Smooth muscle cell (in vitro differentiated cells): ENCODE results near the gene TMEM247. TPM values are rescaled to one million over a fixed set of nuclear protein-coding genes. Genes with fewer than 3 reads are reported as not detected.

Source experiments
- DNase-seq: peaks from one replicate; lab custom pipeline; 2025; ENCODE audit not compliant: unreplicated experiment; lab: John Stamatoyannopoulos, UW
- H2AFZ ChIP-seq: fragments of 200-600 bp; sonication (generic); 2 replicates; pipeline ENCODE4 v1.6.0; 2016; ENCODE audit warnings: antibody characterized with exemption, low read depth, mild to moderate bottlenecking
- H3F3A ChIP-seq: fragments of 200-600 bp; sonication (generic); 2 replicates; pipeline ENCODE4 v1.6.0; 2017; ENCODE audit warnings: antibody characterized with exemption, low read depth
- H3K27ac ChIP-seq: fragments of 200-600 bp; sonication (generic); 2 replicates; pipeline ENCODE4 v1.5.1; 2016; ENCODE audit warnings: low read depth, mild to moderate bottlenecking
- H3K27me3 ChIP-seq: fragments of 200-600 bp; sonication (generic); 2 replicates; pipeline ENCODE4 v1.6.1; 2016; ENCODE audit warnings: low read depth, mild to moderate bottlenecking
- H3K36me3 ChIP-seq: fragments of 200-600 bp; sonication (generic); 2 replicates; pipeline ENCODE4 v1.5.1; 2016; ENCODE audit warnings: low read depth
- H3K4me1 ChIP-seq: fragments of 200-600 bp; sonication (generic); 2 replicates; pipeline ENCODE4 v1.5.1; 2016; ENCODE audit warnings: low read depth
- H3K4me2 ChIP-seq: fragments of 200-600 bp; sonication (generic); 2 replicates; pipeline ENCODE4 v1.6.0; 2016; ENCODE audit warnings: mild to moderate bottlenecking
- H3K4me3 ChIP-seq: fragments of 200-600 bp; sonication (generic); 2 replicates; pipeline ENCODE4 v1.5.1; 2016; ENCODE audit warnings: mild to moderate bottlenecking
- H3K79me2 ChIP-seq: fragments of 200-600 bp; sonication (generic); 2 replicates; pipeline ENCODE4 v1.6.0; 2016; ENCODE audit warnings: low read depth, mild to moderate bottlenecking
- H3K9ac ChIP-seq: fragments of 200-600 bp; sonication (generic); 2 replicates; pipeline ENCODE4 v1.6.0; 2016; ENCODE audit warnings: low read depth
- H3K9me3 ChIP-seq: fragments of 200-600 bp; sonication (generic); replicated peaks from 2 replicates; pipeline ENCODE4 v1.5.1; 2016; ENCODE audit warnings: low read depth
- H4K20me1 ChIP-seq: fragments of 200-600 bp; sonication (generic); 2 replicates; pipeline ENCODE4 v1.6.0; 2016; ENCODE audit warnings: low read depth
- WGBS: methylation state at CpG from one replicate; pipeline ENCODE4 v1.1.7; 2016; ENCODE audit warnings: low lambda C conversion rate; 5-methylcytosine and 5-hydroxymethylcytosine counted together
- polyA plus RNA-seq: library from polyadenylated mRNA; unstranded; fragments of >200 nt; fragmentation: Nextera tagmentation; extraction: Ambion mirVana; gene quantifications from 2 replicates; pipeline ENCODE4 v1.2.1, GENCODE V29; 2016
- total RNA-seq: library from RNA; depleted of rRNA; stranded (reverse); fragments of >200 nt; gene quantifications from 2 replicates; pipeline ENCODE4 v1.2.3, GENCODE V29; 2014
- TF ChIP-seq, protein P1 (sequence below): fragments of 200-600 bp; sonication (generic); IDR thresholded peaks from 2 replicates; pipeline ENCODE4 v1.5.1; 2017; ENCODE audit warnings: borderline replicate concordance, mild to moderate bottlenecking, antibody characterized with exemption; ENCODE audit not compliant: insufficient read depth, poor library complexity, severe bottlenecking

The TMEM247 gene
- total and polyA plus RNA-seq, 2 experiments from 2014 or later, result not detected

GRCh38 chr2:46462936-46463335 lies 16.4 kb upstream of the TMEM247 start:
- no peaks in the 10 kb centered on the region for H4K20me1 ChIP-seq
- no peaks in the 10 kb centered on the region for H3K36me3 ChIP-seq
- H2AFZ ChIP-seq, result no peak overlapping the region
- H3K4me1 ChIP-seq, result no peaks in the 10 kb centered on the region
- TF ChIP-seq, protein P1, sequence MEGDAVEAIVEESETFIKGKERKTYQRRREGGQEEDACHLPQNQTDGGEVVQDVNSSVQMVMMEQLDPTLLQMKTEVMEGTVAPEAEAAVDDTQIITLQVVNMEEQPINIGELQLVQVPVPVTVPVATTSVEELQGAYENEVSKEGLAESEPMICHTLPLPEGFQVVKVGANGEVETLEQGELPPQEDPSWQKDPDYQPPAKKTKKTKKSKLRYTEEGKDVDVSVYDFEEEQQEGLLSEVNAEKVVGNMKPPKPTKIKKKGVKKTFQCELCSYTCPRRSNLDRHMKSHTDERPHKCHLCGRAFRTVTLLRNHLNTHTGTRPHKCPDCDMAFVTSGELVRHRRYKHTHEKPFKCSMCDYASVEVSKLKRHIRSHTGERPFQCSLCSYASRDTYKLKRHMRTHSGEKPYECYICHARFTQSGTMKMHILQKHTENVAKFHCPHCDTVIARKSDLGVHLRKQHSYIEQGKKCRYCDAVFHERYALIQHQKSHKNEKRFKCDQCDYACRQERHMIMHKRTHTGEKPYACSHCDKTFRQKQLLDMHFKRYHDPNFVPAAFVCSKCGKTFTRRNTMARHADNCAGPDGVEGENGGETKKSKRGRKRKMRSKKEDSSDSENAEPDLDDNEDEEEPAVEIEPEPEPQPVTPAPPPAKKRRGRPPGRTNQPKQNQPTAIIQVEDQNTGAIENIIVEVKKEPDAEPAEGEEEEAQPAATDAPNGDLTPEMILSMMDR, result no peak
- H3K4me3 ChIP-seq, result no peak overlapping the region
- DNase-seq, result no peak
- H3K27ac ChIP-seq, result no peak overlapping the region
- H3F3A ChIP-seq, result no peaks in the 10 kb centered on the region
- no peaks in the 10 kb centered on the region for H3K27me3 ChIP-seq
- no peaks in the 10 kb centered on the region for H3K79me2 ChIP-seq
- H3K9me3 ChIP-seq, result no peaks in the 10 kb centered on the region
- H3K9ac ChIP-seq, result no peak overlapping the region
- H3K4me2 ChIP-seq, result no peak overlapping the region
- 89% methylated on average over 3 of the region's 3 CpGs for whole genome bisulfite sequencing

- H3K4me3 ChIP-seq, result no peak overlapping the region
- H3K36me3 ChIP-seq, result no peaks in the 10 kb centered on the region
- no peak overlapping the region for H3K4me2 ChIP-seq
- no peaks in the 10 kb centered on the region for H3K9me3 ChIP-seq
- TF ChIP-seq, protein P1, result no peak
- H3K9ac ChIP-seq, result no peak overlapping the region
- DNase-seq, result no peak
- no peaks in the 10 kb centered on the region for H3K4me1 ChIP-seq
- no peak overlapping the region for H3K27ac ChIP-seq
- H3K27me3 ChIP-seq, result no peaks in the 10 kb centered on the region
- no peaks in the 10 kb centered on the region for H3F3A ChIP-seq
- 69% methylated on average over 6 of the region's 6 CpGs for WGBS
- no peaks in the 10 kb centered on the region for H4K20me1 ChIP-seq
- H3K79me2 ChIP-seq, result no peaks in the 10 kb centered on the region
- H2AFZ ChIP-seq, result no peak overlapping the region
Observed at GRCh38 chr2:46469116-46469515, 10.2 kb upstream of the TMEM247 start.

DNA sequence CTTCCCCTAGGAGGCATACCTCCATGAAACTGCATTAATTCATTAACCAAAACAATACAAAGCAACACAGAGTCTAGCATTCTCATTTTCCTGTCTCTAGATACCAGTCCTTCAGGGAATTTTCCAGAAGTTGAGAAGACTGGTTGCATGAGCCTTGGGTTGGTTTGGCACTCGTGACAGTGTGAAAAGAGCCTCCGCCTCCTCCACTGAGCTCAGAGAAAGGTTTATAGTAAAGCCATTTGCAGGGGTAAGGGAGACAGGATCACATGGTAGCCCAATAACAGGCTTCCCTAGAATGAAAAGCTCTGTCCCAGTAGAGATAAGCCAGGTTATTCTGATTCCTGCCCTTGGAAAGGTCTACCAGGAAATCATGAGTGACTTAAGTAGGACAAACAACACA lies 9.7 kb upstream of the TMEM247 start:
- no peaks in the 10 kb centered on the region for H3F3A ChIP-seq
- H3K4me3 ChIP-seq, result no peak overlapping the region
- no peak overlapping the region for H3K9ac ChIP-seq
- no peak overlapping the region for H2AFZ ChIP-seq
- no peaks in the 10 kb centered on the region for H4K20me1 ChIP-seq
- DNase-seq, result no peak
- no peaks in the 10 kb centered on the region for H3K4me1 ChIP-seq
- H3K27ac ChIP-seq, result no peak overlapping the region
- no peaks in the 10 kb centered on the region for H3K9me3 ChIP-seq
- H3K79me2 ChIP-seq, result no peaks in the 10 kb centered on the region
- H3K36me3 ChIP-seq, result no peaks in the 10 kb centered on the region
- TF ChIP-seq, protein P1, result no peak
- H3K4me2 ChIP-seq, result no peak overlapping the region
- 86% methylated on average over 2 of the region's 2 CpGs for WGBS
- H3K27me3 ChIP-seq, result no peaks in the 10 kb centered on the region

GRCh38 chr2:46470114-46470628 lies 9.2 kb upstream of the TMEM247 start:
- H4K20me1 ChIP-seq, result no peaks in the 10 kb centered on the region
- H3K9ac ChIP-seq, result no peak overlapping the region
- H3K4me2 ChIP-seq, result no peak overlapping the region
- no peaks in the 10 kb centered on the region for H3K79me2 ChIP-seq
- H3K36me3 ChIP-seq, result no peaks in the 10 kb centered on the region
- H3K4me3 ChIP-seq, result no peak overlapping the region
- no peaks in the 10 kb centered on the region for H3K9me3 ChIP-seq
- DNase-seq, result no peak
- TF ChIP-seq, protein P1, result no peak
- H3K4me1 ChIP-seq, result no peaks in the 10 kb centered on the region
- WGBS, result 93% methylated on average over 7 of the region's 7 CpGs
- H3K27me3 ChIP-seq, result no peaks in the 10 kb centered on the region
- no peak overlapping the region for H2AFZ ChIP-seq
- no peaks in the 10 kb centered on the region for H3F3A ChIP-seq
- no peak overlapping the region for H3K27ac ChIP-seq
